Loucy (cell line): ENCODE results near the gene ACVR1B.

ENCODE experiments used
- H2AFZ ChIP-seq: fragments of 200-600 bp; sonication (generic); 2 replicates; pipeline ENCODE4 v1.6.0; 2016; ENCODE audit warnings: antibody characterized with exemption, mild to moderate bottlenecking, low read length, moderate library complexity
- H3F3A ChIP-seq: fragments of 200-600 bp; 2 replicates; pipeline ENCODE4 v1.6.0; 2016; ENCODE audit warnings: antibody characterized with exemption, low read depth, mild to moderate bottlenecking
- H3K27me3 ChIP-seq: fragments of 200-600 bp; sonication (generic); 2 replicates; pipeline ENCODE4 v1.6.1; 2014; ENCODE audit warnings: low read length, mild to moderate bottlenecking; ENCODE audit not compliant: insufficient read depth, poor library complexity, severe bottlenecking
- H3K36me3 ChIP-seq: fragments of 200-600 bp; sonication (generic); 2 replicates; pipeline ENCODE4 v1.6.1; 2016; ENCODE audit warnings: low read length; ENCODE audit not compliant: insufficient read depth
- H3K4me1 ChIP-seq: fragments of 200-600 bp; sonication (generic); 2 replicates; pipeline ENCODE4 v1.5.1; 2014; ENCODE audit warnings: low read length, mild to moderate bottlenecking; ENCODE audit not compliant: insufficient read depth, poor library complexity, severe bottlenecking
- H3K4me2 ChIP-seq: fragments of 200-600 bp; sonication (generic); 2 replicates; pipeline ENCODE4 v1.6.0; 2014; ENCODE audit warnings: antibody characterized with exemption, low read length, low read depth, mild to moderate bottlenecking; ENCODE audit not compliant: poor library complexity, severe bottlenecking
- H3K4me3 ChIP-seq: fragments of 200-600 bp; sonication (generic); 2 replicates; pipeline ENCODE4 v1.5.1; 2014; ENCODE audit warnings: low read length, mild to moderate bottlenecking, mixed read lengths; ENCODE audit not compliant: poor library complexity, severe bottlenecking
- H3K79me2 ChIP-seq: fragments of 200-600 bp; sonication (generic); 2 replicates; pipeline ENCODE4 v1.6.1; 2014; ENCODE audit warnings: low read length; ENCODE audit not compliant: insufficient read depth
- H3K9ac ChIP-seq: fragments of 200-600 bp; sonication (generic); 2 replicates; pipeline ENCODE4 v1.6.0; 2014; ENCODE audit warnings: mild to moderate bottlenecking, low read depth, low read length, moderate library complexity; ENCODE audit not compliant: poor library complexity, severe bottlenecking
- H3K9me2 ChIP-seq: fragments of 200-600 bp; sonication (generic); replicated peaks from 2 replicates; pipeline ENCODE4 v1.6.1; 2016; ENCODE audit warnings: low read depth, low read length, mixed read lengths
- H3K9me3 ChIP-seq: fragments of 200-600 bp; sonication (generic); 2 replicates; pipeline ENCODE4 v1.6.1; 2014; ENCODE audit warnings: mild to moderate bottlenecking, antibody characterized with exemption, low read length, low read depth; ENCODE audit not compliant: insufficient read depth
- H4K20me1 ChIP-seq: fragments of 200-600 bp; sonication (generic); 2 replicates; pipeline ENCODE4 v1.6.0; 2014; ENCODE audit warnings: antibody characterized with exemption, low read length, mild to moderate bottlenecking; ENCODE audit not compliant: insufficient read depth, poor library complexity, severe bottlenecking
- CTCF ChIP-seq: fragments of 200-600 bp; sonication (generic); conservative IDR thresholded peaks from 2 replicates; pipeline ENCODE4 v1.5.1; 2014; ENCODE audit warnings: mild to moderate bottlenecking, antibody characterized with exemption, low read length
- EZH2phosphoT487 ChIP-seq: fragments of 200-600 bp; IDR thresholded peaks from 2 replicates; pipeline ENCODE4 v1.6.1; 2018; ENCODE audit warnings: antibody characterized with exemption, mild to moderate bottlenecking, moderate library complexity, borderline replicate concordance

Gene ACVR1B

GRCh38 chr12:52036587-52037171 lies 85.2 kb downstream of the ACVR1B start:
- H3K9me2 ChIP-seq = no peaks in the 10 kb centered on the region
- no peaks in the 10 kb centered on the region for H3K9me3 ChIP-seq
- peak overlapping the region; percentile 61; the same call in 1 of the 2 replicates for H2AFZ ChIP-seq
- H3K4me2 ChIP-seq = peak overlapping the region; percentile 69
- H3K4me3 ChIP-seq = peak overlapping the region; percentile 67
- H4K20me1 ChIP-seq = no peaks in the 10 kb centered on the region
- peaks cover 20% of the 10 kb centered on the region for H3K4me1 ChIP-seq
- peaks cover 10% of the 10 kb centered on the region for H3K27me3 ChIP-seq
- TF ChIP-seq EZH2phosphoT487 = no peak
- no peak for TF ChIP-seq CTCF
- no peaks in the 10 kb centered on the region for H3K79me2 ChIP-seq
- no peaks in the 10 kb centered on the region for H3K36me3 ChIP-seq
- H3K9ac ChIP-seq = no peak overlapping the region
- H3F3A ChIP-seq = peaks cover 13% of the 10 kb centered on the region; the same call in 1 of the 2 replicates

GRCh38 chr12:52037248-52037861 lies 85.9 kb downstream of the ACVR1B start:
- Histone ChIP-seq H3F3A (peaks cover 9% of the 10 kb centered on the region; the same call in 1 of the 2 replicates), H3K9me2 (no peaks in the 10 kb centered on the region), H3K36me3 (no peaks in the 10 kb centered on the region), H3K79me2 (no peaks in the 10 kb centered on the region), H3K9me3 (no peaks in the 10 kb centered on the region), H3K4me3 (peak overlapping the region; percentile 55), H3K4me2 (peak overlapping the region; percentile 62), H4K20me1 (no peaks in the 10 kb centered on the region), H2AFZ (no peak overlapping the region), H3K4me1 (peaks cover 24% of the 10 kb centered on the region), H3K27me3 (peaks cover 10% of the 10 kb centered on the region), H3K9ac (no peak overlapping the region)
- TF ChIP-seq CTCF (no peak), EZH2phosphoT487 (no peak)

- Histone ChIP-seq H3K79me2 (no peaks in the 10 kb centered on the region), H3K36me3 (no peaks in the 10 kb centered on the region), H2AFZ (no peak overlapping the region), H3K9me3 (no peaks in the 10 kb centered on the region), H4K20me1 (no peaks in the 10 kb centered on the region), H3F3A (0 out of 2 replicates have a peak, but pooled peaks cover 7% of the 10 kb centered on the region), H3K4me3 (no peak overlapping the region), H3K4me2 (no peak overlapping the region), H3K4me1 (peaks cover 22% of the 10 kb centered on the region), H3K27me3 (peaks cover 10% of the 10 kb centered on the region), H3K9me2 (no peaks in the 10 kb centered on the region), H3K9ac (no peak overlapping the region)
- TF ChIP-seq EZH2phosphoT487 (no peak), CTCF (no peak)
These were observed 86.9 kb downstream of the ACVR1B start for GRCh38 chr12:52038447-52038846.
